DMS 273 treated with DMSO at 0.1 percent for 48 hours (cell line): ENCODE measurements around the gene ASB6.
"Not testable (repeated sequence)": the region's sequence is repeated elsewhere in the genome, so short reads cannot be mapped to it uniquely, and the experiment has no call there.

ENCODE experiments used
- DNase-seq: peaks from one replicate; lab custom pipeline; 2025; lab: John Stamatoyannopoulos, UW

The ASB6 gene

DNA sequence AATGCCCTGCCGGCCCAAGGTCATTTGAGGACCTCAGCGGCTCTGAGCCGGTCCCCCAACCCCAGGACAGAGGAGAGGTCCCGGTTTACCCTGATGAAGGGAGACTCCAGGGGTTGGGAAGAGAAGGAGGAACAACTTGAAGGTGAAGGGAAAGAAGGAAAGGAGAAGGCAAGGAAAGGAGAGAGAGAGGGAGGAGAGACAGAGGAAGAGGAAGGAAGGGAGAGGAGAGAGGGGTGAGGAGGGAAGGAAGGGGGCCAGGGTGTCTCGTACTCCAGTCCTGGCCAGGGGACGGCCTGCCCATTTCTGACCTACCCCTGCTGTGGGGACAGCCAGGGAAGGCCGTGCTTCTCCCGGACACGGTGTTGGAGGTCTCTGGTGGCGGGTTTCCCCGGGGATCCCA is 25.4 kb upstream of the ASB6 start:
- DNase-seq: no peak

DNA sequence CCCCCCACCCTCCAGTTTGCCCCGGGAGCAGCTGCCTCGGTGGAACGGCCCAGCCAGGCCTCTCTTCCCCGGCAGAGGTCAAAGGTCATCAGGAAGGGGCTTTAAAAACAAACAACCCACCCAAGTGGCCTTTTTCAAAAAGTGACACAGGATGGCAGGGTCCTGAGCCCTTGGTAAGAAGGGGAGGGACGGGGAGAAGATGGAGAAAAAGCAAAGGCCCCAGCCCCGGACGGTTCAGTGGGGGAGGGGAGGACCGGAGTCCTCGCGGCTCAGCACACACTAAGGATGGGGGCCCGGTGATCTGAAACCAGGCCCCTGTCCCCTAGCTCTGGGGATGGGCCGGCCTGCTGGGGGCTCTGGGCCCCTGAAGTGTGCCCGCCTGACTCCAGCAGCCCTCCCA is 24.6 kb upstream of the ASB6 start:
- no peak for DNase-seq

DNA sequence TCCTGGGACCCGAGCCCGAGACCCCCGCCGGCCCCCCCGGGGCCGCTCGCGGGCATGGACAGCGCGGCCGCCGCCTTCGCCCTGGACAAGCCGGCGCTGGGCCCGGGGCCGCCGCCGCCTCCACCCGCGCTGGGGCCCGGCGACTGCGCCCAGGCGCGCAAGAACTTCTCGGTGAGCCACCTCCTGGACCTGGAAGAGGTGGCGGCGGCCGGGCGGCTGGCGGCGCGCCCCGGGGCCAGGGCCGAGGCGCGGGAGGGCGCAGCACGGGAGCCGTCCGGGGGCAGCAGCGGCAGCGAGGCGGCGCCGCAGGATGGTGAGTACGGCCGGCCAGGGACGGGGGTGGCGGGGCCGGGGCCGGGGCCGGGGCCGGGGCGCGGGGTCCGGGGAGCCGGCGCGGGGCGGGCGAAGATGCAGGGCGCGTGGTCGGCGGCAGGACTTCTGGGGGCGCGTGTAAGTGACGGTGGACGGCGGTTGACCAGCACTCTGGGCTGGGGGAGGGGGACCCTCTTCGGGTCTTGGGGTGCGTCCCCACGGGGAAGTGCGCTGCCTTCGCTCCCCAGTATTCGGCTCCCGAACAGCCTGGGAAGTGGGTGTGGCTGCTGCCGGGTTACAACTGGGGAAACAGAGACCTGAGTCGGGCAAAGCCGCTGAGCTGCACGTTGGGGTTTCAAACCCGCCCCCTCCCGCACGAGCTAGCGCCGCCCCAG is 24.0 kb upstream of the ASB6 start:
- DNase-seq: no peak

DNA sequence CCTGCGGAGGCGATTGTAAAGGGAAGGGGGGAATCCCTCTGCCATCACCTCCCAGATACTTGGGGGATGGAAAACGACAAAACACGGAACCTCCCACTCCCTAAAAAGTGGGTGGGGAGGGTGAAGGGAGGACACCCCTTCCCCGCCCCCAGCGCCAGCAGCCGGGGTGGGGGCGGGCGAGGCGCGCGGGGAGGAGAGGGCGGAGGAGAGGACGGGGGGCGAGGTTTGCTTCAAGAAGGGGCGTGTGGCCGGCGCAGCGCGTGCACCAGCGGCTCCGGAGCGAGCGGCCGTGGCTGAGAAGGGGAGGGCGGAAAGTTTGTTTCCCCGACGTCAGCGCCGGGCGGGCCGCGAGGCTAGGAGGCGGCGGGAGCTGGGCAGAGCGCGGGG is 23.4 kb upstream of the ASB6 start, which contains the start of gene PRRX2:
Gene PRRX2 (plus strand): TSS at position 259 of the 387 bp plus-strand sequence. CDS start 221 bp downstream, outside the sequence.
- no peak for DNase-seq

DNA sequence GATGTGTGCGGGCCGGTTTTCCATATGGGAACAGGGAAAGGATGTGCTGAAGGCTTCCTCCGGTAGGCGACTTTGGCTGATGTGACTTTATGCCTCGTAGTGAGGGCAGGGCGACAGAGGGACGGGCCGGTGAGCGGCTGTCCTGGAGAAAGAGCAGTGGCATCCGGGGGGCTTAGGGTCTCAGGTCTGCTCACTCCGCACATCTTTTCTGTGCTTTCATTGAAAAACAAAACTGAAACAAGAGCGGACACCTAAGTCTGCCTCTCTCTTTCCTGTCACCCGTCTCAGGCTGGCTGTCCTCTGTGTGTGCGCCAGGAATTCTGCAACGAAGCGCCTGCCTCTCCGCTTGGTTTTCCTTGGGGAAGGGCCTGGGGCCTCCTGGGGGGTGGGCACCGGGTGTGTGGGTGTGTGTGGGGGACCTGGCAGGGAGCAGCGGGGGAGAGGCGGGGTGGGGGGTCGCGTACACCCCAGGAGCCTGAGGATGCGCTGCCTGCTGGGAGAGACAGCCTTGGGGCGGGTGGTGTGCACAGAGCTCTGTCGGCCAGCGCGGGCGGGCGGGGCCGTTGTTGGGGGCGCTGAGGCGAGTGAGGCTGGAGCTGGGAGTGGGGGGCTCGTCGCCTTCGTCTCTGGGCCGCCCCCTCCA is 22.9 kb upstream of the ASB6 start:
- DNase-seq: no peak

DNA sequence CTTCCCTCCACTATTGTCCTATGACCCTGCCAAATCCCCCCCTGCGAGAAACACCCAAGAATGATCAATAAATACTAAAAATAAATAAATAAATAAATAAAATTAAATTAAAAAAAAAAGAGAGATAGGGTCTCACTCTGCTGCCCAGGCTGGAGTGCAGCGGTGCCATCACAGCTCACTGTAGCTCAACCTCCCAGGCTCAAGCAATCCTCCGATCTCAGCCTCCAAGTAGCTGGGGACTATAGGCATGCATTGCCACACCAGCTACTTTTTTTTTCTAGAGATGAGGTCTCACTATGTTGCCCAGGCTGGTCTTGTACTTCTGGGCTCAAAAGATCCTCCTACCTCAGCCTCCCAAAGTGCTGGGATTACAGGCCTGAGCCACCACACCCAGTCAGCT is 20.3 kb upstream of the ASB6 start:
- DNase-seq: not testable (repeated sequence)

DNA sequence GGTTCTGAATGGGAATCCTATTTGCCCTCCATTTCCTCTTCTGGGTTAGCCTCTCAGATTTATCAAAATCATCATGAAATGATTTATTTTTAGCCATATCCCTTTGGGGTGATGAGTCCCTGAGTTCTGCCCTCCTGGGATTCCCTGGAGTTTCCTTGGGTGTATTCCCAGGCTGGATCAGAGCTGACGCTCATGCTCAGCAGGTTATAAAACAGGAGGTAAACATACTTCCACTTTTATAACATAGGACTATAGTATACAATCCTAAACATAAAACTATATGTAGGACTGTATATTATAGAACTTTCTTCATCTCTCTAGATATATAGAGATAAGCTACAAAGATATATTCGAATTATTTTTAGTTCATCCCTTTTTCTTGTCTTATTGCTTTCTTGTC is 19.1 kb upstream of the ASB6 start:
- DNase-seq: no peak

DNA sequence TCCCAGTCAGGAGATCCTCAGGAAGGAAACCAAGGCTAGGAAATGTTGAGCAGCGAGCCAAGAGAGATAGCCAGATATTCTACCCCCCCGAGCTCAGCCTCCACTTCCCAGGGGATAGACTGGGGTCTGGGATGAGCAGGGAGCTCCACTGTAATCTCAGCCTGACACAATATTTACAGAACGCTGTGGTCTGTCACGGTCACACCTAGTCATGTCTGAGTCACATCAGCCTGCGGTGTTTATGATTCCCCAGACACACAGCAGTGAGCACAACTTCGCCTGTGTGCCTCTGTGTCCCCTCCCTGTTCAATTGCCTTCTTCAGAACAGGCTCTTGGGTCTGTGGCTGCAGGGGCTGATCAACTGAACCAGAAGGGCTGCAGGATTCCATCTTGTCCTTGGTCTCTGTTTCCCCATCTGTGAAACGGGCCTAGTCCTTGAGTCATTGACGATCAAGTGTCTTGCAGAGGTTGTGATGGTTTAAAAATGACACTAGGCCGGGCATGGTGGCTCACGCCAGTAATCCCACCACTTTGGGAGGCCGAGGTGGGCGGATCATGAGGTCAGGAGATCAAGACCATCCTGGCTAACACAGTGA is 14.9 kb upstream of the ASB6 start:
- no peak for DNase-seq

DNA sequence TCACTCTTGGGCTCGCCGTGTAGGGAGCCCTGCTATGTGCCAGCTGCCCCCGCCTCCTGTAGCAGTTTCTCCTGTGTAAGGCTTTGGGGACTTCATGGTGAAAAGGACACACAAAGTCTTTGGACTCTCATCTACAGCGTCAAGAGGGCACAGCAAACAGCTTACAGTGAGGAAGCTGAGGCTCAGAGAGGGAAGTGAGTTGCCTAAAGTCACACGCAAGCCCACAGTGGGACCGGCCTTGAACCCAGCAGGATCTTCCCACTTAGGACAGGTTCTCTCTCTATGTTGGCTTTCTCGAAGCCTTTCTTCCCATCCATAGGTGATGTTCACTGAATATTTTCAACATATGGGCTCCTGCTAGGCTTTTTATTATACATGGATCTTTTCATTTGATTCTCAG is 13.7 kb upstream of the ASB6 start:
- no peak for DNase-seq

DNA sequence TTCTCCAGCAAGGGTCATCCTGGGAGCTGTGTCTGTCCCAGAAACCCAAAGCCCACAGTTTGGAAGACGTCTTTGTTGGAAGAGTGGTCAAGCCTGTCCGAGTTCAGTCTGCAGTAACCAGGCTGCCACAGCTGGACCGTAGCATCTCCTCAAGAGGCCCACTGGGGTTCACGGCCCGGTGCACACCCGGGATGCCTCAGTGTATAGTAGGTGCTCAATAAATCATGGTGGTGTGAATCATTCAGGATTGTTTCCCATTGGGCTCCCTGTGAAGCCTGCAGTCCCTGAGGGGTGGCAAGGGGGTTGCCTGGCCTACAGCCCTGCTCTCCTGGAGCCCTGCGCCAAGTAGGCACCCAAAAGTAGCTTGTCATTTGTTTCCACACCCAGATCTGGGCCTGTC is 13.2 kb upstream of the ASB6 start:
- no peak for DNase-seq

DNA sequence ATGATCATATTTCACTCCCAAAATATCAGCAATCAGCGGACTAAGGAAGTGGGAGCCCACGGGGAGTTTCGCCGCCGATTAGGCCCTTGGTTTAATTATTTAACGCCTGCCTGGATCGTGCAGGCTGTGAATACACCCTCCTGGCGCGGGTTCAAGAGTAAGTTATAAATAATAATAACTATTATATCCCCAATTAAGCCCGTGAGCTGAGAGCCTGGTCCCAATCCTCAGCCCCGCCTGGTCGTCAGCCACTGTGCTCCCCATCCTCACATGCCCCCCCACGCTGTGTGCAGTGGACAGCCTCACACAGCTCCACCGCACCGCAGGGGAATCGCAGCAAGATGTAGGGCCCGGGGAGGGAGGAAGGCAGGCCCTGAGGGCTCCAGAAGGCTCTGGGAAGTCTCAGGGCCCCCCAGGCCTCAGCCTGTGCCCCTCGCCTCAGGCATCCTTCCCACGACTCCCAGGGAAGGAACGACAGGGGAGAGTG is 12.6 kb upstream of the ASB6 start:
- no peak for DNase-seq

DNA sequence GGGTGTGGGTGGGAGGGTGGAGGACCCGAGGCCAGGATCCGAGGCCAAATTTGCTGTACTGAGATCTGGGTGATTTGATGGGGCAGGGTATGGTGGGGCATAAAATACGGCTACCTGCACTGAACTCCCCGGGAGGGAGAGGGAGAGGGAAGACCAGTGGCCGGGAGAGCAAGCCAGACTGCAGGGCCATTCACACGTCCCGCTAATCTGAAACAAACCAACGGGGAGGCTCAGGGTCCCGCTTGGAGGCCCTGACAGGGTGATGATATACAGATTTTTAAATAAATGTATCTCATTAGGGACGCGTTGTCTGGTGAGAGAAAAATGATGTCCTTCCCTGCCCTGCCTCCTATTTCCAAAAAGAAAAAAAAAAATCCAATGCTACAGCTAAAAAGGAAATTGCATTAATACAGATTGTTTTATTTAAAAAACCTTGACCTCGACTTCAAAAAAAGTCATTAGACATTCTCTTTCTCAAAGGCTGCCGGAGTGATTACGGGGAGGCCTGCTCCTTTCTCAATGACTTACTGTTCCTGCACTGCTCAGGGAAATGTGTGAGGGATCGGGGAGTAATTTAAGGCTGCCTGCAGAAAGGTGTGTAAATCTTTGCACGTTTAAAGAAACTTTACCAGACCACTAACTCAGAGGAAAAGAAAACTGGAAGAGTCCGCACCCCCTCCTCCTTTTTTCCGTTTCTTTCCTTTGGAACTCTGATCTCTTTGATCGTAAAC is 12.0 kb upstream of the ASB6 start:
- no peak for DNase-seq

DNA sequence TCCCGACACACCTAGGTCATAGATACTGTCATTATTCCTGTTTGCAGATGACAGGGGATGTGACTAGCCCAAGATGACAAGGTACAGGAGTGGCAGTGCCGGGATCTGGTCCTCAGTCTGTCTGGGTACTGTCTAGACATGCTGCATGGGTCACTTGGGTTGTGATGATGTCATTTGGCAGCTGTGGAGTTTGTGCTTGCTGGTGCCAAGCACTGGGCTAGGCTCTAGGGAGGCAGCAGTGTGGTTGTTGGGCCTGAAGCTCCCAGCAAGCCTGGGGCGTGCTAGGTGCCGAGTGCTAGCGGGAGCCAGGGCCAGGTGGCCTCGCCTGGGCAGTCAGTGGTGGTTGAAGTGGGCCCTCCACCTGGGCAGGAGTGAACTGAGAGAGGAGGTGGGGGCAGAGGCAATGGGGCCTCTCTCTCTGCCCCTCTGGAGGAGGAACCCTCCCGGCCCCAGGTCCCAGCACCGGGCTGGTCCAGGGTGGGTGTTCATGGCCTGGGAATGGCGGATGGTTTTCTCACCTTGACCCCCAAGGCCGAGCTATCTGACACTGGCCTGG is 8.8 kb upstream of the ASB6 start:
- DNase-seq: no peak

DNA sequence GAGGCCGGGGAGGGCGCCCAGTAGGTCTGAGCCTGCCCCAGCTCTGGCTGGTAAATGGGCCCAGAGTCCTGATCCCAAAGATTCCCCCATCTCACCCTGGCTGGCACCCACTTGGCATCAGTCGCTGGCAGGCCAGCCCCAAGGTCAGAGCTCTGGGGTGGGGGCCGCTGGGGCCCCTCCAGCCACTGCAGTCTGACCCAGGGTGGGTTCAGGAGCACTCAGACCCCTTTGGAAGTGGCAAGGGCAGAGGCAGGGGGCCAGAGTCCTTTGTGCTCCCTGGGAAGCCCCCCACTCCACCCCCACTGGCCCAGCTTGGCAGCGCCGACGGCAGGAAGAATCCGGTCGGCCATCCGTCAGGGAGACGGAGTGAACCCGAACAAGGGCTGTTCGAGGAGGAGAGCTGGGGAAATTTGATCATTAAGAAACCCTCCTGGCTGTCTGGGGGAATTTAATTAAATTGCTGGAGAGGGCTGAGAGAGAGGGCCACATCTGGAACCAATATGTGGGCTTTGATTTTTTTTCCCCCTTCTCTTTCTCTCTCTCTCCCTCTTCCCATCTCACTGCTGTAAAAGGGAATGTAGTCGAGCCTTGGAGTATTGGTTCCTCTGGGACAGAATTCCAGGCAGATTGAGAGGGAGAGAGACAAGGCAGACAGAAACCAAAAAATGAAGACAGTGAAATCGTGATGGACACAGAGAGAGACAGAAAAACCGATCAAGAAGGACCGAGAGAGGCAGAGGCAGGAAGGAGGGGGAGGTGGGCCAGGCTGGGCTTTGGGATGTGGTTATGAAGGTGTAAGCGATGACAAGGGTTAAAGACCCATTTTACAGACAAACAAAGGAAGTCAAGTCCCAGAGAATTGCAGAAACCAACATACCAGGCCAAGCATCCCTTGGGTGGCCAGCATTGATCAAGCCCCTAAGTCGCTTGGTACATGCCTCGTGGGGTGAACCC is 8.1 kb upstream of the ASB6 start:
- no peak for DNase-seq

DNA sequence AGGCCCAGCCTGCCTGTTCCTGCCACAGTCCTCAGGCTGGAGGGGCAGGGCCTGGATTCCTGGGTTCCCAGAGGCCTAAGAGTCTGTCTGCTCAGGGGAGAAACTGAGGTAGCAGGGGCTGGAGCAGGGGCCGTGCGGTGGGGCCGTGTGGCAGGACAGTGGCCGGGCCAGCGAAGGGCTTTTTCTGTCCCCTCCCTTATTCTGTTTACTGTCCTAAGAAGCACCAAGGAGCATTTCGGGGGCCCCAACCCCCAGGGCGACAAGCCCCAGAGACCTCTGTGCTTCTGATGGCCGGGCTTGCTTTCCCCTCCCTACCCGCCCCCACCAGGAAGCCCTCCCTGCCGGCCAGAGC is 6.8 kb upstream of the ASB6 start:
- DNase-seq: no peak

DNA sequence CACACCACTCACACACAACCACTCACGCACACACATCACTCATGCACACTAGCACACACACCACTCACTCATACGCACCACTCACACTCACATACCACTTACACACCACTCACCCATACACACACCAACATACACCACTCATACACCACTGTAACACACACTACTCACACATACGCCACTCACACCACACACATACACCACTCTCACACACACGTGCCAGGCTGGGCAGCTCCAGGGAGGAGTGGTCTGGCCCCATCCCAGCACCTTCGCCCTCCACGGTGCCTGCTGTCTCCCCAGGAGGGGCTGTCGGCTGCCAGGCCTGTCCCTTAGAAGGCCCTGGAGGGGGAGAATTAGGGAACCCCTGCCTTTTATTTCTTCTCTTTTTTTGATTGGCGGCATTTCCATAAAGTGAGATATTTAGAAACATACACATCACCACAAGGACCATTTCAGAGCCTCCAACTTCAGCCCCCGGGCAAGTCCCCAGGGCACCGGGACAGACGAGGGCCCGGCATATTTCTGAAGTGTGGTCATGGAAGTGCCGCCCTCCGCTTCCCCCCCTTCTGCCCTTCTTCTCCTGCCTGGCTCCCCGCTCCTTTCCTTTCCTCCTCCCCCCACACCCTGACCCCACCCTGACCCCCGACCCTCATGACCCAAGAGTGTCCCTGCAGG is 6.3 kb upstream of the ASB6 start:
- no peak for DNase-seq

DNA sequence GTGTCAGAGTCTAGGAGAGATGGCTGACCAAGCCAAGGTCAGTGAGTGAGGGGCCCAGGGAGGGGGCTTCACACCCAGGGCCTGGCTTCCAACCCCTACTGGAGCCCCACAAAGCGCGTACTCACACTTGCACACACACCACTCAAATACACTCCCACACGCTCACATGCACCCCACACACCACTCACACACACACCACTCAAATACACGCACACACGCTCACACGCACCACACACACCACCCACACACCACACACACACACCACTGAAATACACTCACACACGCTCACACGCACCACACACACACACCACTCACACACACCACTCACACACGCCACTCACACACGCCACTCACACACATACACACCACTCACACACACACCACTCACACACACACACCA is 5.7 kb upstream of the ASB6 start:
- no peak for DNase-seq

DNA sequence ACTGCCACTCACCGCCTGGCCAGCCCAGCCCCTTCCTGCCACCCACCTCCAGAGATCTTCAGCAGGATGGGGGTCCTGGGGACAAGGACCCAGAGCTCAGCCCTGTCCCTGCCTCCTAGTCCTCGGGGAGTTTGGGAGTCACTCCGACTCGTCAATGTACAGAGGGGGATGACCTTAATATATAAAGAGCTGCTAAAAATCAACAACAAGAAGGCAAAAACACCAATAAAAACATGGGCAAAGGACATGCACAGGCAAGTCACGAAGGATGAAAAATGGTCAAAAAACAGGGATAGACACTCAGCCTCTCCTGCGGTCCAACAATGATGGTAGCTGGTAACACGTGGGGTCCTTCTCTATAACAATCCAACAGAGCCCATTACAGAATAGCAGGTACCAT is 4.7 kb upstream of the ASB6 start:
- DNase-seq: no peak

DNA sequence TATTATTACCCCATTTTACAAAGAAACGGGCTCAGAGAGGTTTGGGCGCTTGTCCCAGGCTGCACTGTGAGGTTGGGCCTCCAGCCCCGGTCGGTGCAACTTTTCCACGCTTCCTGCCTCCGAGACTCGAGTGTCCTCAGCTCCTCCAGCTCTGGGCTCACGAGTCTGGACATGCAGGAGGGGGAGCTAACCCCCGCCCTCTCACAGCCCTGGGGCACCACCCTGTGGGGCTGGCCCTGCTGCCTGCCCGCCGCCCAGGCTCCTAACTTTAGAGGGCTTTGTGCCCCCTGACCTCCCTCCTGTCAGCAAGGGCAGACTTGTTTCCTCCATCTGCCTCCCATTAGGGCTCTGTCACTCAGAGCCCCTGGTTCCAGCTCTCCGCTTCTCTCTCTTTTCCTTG is 4.3 kb upstream of the ASB6 start:
- DNase-seq: no peak

DNA sequence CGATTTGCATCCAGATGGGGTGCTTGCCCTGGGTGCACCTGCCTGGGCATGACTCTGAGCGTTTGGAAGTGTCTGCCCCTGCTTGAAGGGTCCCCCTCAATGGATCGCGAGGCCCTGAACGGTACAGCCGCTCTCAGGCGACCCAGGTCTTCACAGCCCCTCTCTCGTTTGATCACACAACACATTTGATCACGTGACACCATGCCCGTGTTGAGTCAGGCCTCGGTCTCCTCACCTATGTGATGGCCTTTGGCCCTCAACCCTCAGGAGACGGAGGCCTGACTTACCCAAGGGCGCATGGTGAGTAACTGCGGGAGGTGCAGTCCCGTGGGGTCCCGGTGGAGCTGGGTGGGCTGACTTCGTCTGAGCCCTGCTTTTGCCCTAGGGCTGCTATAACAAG is 3.0 kb upstream of the ASB6 start:
- no peak for DNase-seq

DNA sequence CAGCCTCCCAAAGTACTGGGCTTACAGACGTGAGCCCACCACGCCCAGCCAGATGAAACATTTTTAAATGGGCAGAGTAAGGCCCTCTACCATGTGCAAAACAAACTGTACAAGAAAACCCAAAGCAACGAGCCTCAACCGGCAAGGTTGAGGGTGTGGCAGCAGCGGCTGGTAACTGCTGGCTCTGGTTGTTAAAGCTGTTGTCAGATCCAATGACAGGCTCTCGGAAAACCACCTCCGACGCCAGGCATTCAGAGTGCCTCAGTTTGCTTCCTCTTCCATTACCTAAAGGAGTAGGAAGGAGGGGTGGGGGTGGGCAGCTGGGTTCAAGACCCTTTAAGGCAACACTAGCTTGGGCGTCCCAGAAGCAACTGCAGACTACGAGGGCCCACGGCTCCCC is 2.4 kb upstream of the ASB6 start:
- DNase-seq: no peak
